ENCODE results near the gene SORCS3. TPM values are rescaled to one million over a fixed set of nuclear protein-coding genes. Genes with fewer than 3 reads are reported as not detected.

The SORCS3 gene
- total RNA-seq, 4 donors from 2014 or later: not detected

DNA sequence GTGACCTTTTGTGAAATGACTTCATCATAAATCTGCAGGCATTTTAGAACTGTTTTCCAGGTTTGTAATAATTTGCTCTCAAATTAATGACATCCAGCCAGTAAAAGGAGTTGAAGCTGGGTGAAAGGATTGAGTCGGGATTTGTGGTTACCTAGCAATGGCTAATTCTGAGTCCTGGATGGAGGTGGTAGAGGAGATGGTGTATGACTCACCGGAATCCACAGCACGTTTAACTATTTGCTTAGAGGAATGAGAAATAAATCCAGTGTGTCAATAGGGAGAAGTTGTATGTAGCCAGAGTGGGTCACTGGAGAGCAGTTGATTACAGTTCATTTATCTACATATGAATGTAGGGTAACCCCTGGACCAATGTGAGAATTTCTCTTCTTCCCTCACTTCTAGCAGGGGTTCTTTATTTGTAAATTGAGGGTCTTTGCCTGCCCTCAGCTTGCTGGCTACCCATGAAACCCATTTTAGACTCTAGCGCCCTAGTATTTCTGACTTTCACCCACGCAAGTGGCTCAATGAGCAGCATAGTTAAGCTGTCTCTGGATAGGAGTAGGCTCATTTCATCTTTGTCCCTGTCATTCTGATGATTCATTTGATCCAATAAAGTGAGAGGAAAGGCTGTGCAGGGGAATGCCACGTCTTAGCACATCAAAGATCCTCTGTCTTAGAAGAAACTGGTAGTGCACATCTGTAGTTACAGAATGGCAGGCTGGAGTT lies 547.8 kb downstream of the SORCS3 start:
- ATAC-seq (no peak), DNase-seq (no peak)
- H3K27ac ChIP-seq: no peak overlapping the region
- in situ Hi-C loops (cut with MboI; ENCODE audit: low sequenced_read_pairs in 4 of 4) (no loop called here), intact Hi-C loops (cut with DNase I; ENCODE audit: low total_unique reads) (no loop called here)
- no peaks in the 10 kb centered on the region for H3K4me1 ChIP-seq
- TF ChIP-seq POLR2A (IDR thresholded peaks at IDR 0.05) (no peak), CTCF (IDR thresholded peaks at IDR 0.05 in 4 of 5, conservative IDR thresholded peaks at IDR 0.05 in 1 of 5) (no peak)
- H3K4me3 ChIP-seq: no peak overlapping the region
- no peaks in the 10 kb centered on the region for H3K36me3 ChIP-seq
- no peaks in the 10 kb centered on the region for H3K9me3 ChIP-seq
- no peaks in the 10 kb centered on the region for H3K27me3 ChIP-seq

GRCh38 chr10:105189463-105189800 lies 548.3 kb downstream of the SORCS3 start:
- H3K27me3 ChIP-seq: no peaks in the 10 kb centered on the region
- H3K4me3 ChIP-seq: no peak overlapping the region
- intact Hi-C loops (cut with DNase I; ENCODE audit: low total_unique reads): no loop called here
- in situ Hi-C loops (cut with MboI; ENCODE audit: low sequenced_read_pairs in 4 of 4): no loop called here
- ATAC-seq (no peak), DNase-seq (no peak)
- H3K36me3 ChIP-seq: no peaks in the 10 kb centered on the region
- no peaks in the 10 kb centered on the region for H3K9me3 ChIP-seq
- TF ChIP-seq CTCF (IDR thresholded peaks at IDR 0.05 in 4 of 5, conservative IDR thresholded peaks at IDR 0.05 in 1 of 5) (no peak), POLR2A (IDR thresholded peaks at IDR 0.05) (no peak)
- H3K27ac ChIP-seq: no peak overlapping the region
- no peaks in the 10 kb centered on the region for H3K4me1 ChIP-seq

- intact Hi-C loops (cut with DNase I; ENCODE audit: low total_unique reads) (no loop called here), in situ Hi-C loops (cut with MboI; ENCODE audit: low sequenced_read_pairs in 4 of 4) (no loop called here)
Measured at GRCh38 chr10:105192146-105192545, 551.1 kb downstream of the SORCS3 start.

DNA sequence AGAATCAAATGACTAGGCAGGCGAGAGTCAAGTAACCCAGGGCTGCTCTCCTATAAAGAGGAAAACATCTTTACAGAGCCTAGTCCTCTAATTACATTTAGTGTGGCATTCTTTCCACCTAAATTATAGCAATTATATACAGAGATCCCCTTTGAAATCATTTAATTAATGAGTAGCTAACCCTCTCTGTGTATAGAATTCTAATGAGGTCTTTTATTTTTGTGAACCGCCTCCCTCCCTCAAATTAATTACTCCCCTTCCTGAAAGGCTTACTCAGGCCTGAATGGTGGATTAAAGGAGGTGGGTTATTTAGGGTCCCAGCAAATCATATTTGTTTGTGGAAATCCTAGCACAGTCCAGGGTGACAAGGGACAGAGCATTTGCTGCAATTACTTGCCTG lies 551.8 kb downstream of the SORCS3 start:
- intact Hi-C loops (cut with DNase I; ENCODE audit: low total_unique reads) (no loop called here), in situ Hi-C loops (cut with MboI; ENCODE audit: low sequenced_read_pairs in 4 of 4) (no loop called here)
- no peak overlapping the region for H3K27ac ChIP-seq
- ATAC-seq: no peak
- H3K36me3 ChIP-seq: no peaks in the 10 kb centered on the region
- H3K27me3 ChIP-seq: no peaks in the 10 kb centered on the region
- no peak overlapping the region for H3K4me3 ChIP-seq
- TF ChIP-seq CTCF (IDR thresholded peaks at IDR 0.05 in 4 of 5, conservative IDR thresholded peaks at IDR 0.05 in 1 of 5): no peak
- no peak for TF ChIP-seq POLR2A (IDR thresholded peaks at IDR 0.05)
- no peak for DNase-seq
- no peaks in the 10 kb centered on the region for H3K4me1 ChIP-seq
- no peaks in the 10 kb centered on the region for H3K9me3 ChIP-seq

More at GRCh38 chr10:105192146-105192545, 551.1 kb downstream of the SORCS3 start:
- Histone ChIP-seq H3K4me3 (no peak overlapping the region), H3K9me3 (no peaks in the 10 kb centered on the region), H3K4me1 (no peaks in the 10 kb centered on the region), H3K27ac (no peak overlapping the region), H3K36me3 (no peaks in the 10 kb centered on the region), H3K27me3 (no peaks in the 10 kb centered on the region)
- TF ChIP-seq POLR2A (IDR thresholded peaks at IDR 0.05) (no peak), CTCF (IDR thresholded peaks at IDR 0.05 in 4 of 5, conservative IDR thresholded peaks at IDR 0.05 in 1 of 5) (no peak)
- DNase-seq: no peak
- no peak for ATAC-seq

GRCh38 chr10:105195831-105196230 lies 554.7 kb downstream of the SORCS3 start:
- ATAC-seq (no peak), DNase-seq (no peak)

More at GRCh38 chr10:105195831-105196230, 554.7 kb downstream of the SORCS3 start:
- no peak for TF ChIP-seq CTCF (IDR thresholded peaks at IDR 0.05 in 4 of 5, conservative IDR thresholded peaks at IDR 0.05 in 1 of 5)
- Histone ChIP-seq H3K36me3 (no peaks in the 10 kb centered on the region), H3K4me3 (no peak overlapping the region), H3K27ac (no peak overlapping the region), H3K4me1 (no peaks in the 10 kb centered on the region), H3K27me3 (no peaks in the 10 kb centered on the region), H3K9me3 (no peaks in the 10 kb centered on the region)
- in situ Hi-C loops (cut with MboI; ENCODE audit: low sequenced_read_pairs in 4 of 4): no loop called here
- intact Hi-C loops (cut with DNase I; ENCODE audit: low total_unique reads): no loop called here
